ENCODE data around the gene ZNF787.

The ZNF787 gene

DNA sequence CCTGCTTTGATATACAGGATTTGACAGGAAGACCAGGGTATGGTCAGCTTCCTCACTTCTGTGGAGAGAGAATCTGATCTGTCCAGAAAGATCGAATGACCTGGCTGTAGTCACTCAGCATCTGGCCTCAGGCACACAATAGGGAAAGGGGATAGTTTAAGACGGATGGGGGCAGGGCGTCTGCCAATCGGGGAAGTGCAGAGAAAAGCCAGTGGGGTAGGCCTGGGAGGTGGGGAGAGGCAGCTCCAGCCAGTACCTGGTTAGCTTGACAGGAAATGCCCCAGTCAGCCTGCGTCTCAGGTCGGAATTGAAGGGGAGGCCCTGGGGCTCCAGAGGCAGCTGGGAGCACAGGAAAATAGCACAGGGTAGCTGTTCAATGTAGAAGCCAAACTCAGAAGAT, 32.4 kb upstream of the ZNF787 start:
- TF ChIP-seq, protein P1, sequence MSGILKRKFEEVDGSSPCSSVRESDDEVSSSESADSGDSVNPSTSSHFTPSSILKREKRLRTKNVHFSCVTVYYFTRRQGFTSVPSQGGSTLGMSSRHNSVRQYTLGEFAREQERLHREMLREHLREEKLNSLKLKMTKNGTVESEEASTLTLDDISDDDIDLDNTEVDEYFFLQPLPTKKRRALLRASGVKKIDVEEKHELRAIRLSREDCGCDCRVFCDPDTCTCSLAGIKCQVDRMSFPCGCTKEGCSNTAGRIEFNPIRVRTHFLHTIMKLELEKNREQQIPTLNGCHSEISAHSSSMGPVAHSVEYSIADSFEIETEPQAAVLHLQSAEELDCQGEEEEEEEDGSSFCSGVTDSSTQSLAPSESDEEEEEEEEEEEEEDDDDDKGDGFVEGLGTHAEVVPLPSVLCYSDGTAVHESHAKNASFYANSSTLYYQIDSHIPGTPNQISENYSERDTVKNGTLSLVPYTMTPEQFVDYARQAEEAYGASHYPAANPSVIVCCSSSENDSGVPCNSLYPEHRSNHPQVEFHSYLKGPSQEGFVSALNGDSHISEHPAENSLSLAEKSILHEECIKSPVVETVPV (CRISPR knock-in tag; IDR thresholded peaks at IDR 0.05), result no peak
- TF ChIP-seq ZNF565 (CRISPR knock-in tag; conservative IDR thresholded peaks at IDR 0.05; ENCODE audit: low read depth), result no peak
- TF ChIP-seq ARNTL (CRISPR knock-in tag; IDR thresholded peaks at IDR 0.05; ENCODE audit: borderline replicate concordance, low read depth), result no peak
- no peak for TF ChIP-seq ESRRG (CRISPR knock-in tag; IDR thresholded peaks at IDR 0.05)
- no peak for TF ChIP-seq GLIS3 (CRISPR knock-in tag; IDR thresholded peaks at IDR 0.05)
- TF ChIP-seq CSDC2 (CRISPR knock-in tag; IDR thresholded peaks at IDR 0.05), result no peak
- no peak for TF ChIP-seq ZNF70 (CRISPR knock-in tag; IDR thresholded peaks at IDR 0.05)
- TF ChIP-seq ZFP30 (CRISPR knock-in tag; IDR thresholded peaks at IDR 0.05), result no peak
- TF ChIP-seq ZC3H10 (CRISPR knock-in tag; IDR thresholded peaks at IDR 0.05), result no peak
- no peak for TF ChIP-seq ISL1 (CRISPR knock-in tag; IDR thresholded peaks at IDR 0.05)
- no peak for TF ChIP-seq ZNF8 (CRISPR knock-in tag; IDR thresholded peaks at IDR 0.05)
- TF ChIP-seq, protein P2, sequence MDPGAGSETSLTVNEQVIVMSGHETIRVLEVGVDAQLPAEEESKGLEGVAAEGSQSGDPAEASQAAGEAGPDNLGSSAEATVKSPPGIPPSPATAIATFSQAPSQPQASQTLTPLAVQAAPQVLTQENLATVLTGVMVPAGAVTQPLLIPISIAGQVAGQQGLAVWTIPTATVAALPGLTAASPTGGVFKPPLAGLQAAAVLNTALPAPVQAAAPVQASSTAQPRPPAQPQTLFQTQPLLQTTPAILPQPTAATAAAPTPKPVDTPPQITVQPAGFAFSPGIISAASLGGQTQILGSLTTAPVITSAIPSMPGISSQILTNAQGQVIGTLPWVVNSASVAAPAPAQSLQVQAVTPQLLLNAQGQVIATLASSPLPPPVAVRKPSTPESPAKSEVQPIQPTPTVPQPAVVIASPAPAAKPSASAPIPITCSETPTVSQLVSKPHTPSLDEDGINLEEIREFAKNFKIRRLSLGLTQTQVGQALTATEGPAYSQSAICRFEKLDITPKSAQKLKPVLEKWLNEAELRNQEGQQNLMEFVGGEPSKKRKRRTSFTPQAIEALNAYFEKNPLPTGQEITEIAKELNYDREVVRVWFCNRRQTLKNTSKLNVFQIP (CRISPR knock-in tag; IDR thresholded peaks at IDR 0.05; ENCODE audit: borderline replicate concordance, low read depth), result no peak
- TF ChIP-seq BACH2 (CRISPR knock-in tag; IDR thresholded peaks at IDR 0.05; ENCODE audit: borderline replicate concordance), result no peak
- no peak for TF ChIP-seq PPARA (CRISPR knock-in tag; IDR thresholded peaks at IDR 0.05; ENCODE audit: borderline replicate concordance)
- TF ChIP-seq OSR1 (CRISPR knock-in tag; IDR thresholded peaks at IDR 0.05), result no peak
- no peak for TF ChIP-seq TOX (CRISPR knock-in tag; IDR thresholded peaks at IDR 0.05; ENCODE audit: borderline replicate concordance)
- TF ChIP-seq, protein P3, sequence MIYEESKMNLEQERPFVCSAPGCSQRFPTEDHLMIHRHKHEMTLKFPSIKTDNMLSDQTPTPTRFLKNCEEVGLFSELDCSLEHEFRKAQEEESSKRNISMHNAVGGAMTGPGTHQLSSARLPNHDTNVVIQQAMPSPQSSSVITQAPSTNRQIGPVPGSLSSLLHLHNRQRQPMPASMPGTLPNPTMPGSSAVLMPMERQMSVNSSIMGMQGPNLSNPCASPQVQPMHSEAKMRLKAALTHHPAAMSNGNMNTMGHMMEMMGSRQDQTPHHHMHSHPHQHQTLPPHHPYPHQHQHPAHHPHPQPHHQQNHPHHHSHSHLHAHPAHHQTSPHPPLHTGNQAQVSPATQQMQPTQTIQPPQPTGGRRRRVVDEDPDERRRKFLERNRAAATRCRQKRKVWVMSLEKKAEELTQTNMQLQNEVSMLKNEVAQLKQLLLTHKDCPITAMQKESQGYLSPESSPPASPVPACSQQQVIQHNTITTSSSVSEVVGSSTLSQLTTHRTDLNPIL (CRISPR knock-in tag; IDR thresholded peaks at IDR 0.05; ENCODE audit: low read depth), result no peak
- no peak for TF ChIP-seq TCF4 (CRISPR knock-in tag; IDR thresholded peaks at IDR 0.05; ENCODE audit: borderline replicate concordance)
- no peak for TF ChIP-seq RARB (CRISPR knock-in tag; IDR thresholded peaks at IDR 0.05)

DNA sequence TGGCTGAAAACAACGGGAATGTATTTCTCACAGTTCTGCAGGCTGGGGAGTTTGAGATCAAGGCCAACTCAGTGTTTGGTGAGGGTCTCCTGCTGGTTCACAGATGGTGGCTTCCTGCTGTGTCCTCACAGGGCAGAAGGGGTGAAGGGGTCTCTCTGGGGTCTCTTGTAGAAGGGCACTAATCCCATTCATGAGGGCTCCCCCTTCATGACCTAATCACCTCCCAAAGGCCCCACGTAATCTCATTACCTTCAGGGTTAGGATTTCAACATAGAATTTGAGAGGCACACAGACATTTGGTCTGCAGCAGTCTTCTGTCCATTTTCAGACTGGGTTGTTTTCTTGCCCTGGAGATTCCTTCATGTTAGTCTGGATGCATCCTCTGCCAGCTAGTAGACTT, 31.5 kb upstream of the ZNF787 start:
- ATAC-seq, result no peak
- no peak for TF ChIP-seq ZNF8 (CRISPR knock-in tag; IDR thresholded peaks at IDR 0.05)

More for the DNA sequence above, 32.4 kb upstream of the ZNF787 start:
- ATAC-seq, result no peak

DNA sequence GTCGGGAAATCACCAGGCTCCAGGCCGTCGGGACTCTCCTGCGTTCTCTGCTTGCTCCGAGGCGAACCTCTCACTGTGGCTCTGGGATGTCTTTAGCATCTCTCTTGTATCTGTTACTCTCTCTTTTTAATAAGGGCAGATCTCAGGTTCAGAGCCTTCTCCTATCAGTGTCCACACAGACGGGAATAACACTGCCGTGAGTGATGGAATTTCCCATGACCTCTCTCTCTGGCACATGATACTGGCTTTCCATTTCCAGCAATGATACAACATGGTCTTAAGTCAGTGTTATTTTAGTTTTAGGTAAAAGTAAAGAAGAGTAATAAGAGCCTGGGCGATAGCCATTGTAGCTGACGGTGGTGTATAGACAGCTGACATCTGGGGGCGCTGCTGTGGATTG, 29.3 kb upstream of the ZNF787 start:
- ATAC-seq, result no peak

More for the DNA sequence above, 29.3 kb upstream of the ZNF787 start:
- TF ChIP-seq TOX (CRISPR knock-in tag; IDR thresholded peaks at IDR 0.05; ENCODE audit: borderline replicate concordance), result no peak
- TF ChIP-seq ARNTL (CRISPR knock-in tag; IDR thresholded peaks at IDR 0.05; ENCODE audit: borderline replicate concordance, low read depth), result no peak
- no peak for TF ChIP-seq PPARA (CRISPR knock-in tag; IDR thresholded peaks at IDR 0.05; ENCODE audit: borderline replicate concordance)
- TF ChIP-seq, protein P1 (CRISPR knock-in tag; IDR thresholded peaks at IDR 0.05), result no peak
- no peak for TF ChIP-seq ZFP3 (CRISPR knock-in tag; IDR thresholded peaks at IDR 0.05)
- TF ChIP-seq, protein P4, sequence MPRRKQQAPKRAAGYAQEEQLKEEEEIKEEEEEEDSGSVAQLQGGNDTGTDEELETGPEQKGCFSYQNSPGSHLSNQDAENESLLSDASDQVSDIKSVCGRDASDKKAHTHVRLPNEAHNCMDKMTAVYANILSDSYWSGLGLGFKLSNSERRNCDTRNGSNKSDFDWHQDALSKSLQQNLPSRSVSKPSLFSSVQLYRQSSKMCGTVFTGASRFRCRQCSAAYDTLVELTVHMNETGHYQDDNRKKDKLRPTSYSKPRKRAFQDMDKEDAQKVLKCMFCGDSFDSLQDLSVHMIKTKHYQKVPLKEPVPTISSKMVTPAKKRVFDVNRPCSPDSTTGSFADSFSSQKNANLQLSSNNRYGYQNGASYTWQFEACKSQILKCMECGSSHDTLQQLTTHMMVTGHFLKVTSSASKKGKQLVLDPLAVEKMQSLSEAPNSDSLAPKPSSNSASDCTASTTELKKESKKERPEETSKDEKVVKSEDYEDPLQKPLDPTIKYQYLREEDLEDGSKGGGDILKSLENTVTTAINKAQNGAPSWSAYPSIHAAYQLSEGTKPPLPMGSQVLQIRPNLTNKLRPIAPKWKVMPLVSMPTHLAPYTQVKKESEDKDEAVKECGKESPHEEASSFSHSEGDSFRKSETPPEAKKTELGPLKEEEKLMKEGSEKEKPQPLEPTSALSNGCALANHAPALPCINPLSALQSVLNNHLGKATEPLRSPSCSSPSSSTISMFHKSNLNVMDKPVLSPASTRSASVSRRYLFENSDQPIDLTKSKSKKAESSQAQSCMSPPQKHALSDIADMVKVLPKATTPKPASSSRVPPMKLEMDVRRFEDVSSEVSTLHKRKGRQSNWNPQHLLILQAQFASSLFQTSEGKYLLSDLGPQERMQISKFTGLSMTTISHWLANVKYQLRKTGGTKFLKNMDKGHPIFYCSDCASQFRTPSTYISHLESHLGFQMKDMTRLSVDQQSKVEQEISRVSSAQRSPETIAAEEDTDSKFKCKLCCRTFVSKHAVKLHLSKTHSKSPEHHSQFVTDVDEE (CRISPR knock-in tag; IDR thresholded peaks at IDR 0.05), result no peak
- TF ChIP-seq, protein P5, sequence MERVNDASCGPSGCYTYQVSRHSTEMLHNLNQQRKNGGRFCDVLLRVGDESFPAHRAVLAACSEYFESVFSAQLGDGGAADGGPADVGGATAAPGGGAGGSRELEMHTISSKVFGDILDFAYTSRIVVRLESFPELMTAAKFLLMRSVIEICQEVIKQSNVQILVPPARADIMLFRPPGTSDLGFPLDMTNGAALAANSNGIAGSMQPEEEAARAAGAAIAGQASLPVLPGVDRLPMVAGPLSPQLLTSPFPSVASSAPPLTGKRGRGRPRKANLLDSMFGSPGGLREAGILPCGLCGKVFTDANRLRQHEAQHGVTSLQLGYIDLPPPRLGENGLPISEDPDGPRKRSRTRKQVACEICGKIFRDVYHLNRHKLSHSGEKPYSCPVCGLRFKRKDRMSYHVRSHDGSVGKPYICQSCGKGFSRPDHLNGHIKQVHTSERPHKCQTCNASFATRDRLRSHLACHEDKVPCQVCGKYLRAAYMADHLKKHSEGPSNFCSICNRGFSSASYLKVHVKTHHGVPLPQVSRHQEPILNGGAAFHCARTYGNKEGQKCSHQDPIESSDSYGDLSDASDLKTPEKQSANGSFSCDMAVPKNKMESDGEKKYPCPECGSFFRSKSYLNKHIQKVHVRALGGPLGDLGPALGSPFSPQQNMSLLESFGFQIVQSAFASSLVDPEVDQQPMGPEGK (CRISPR knock-in tag; IDR thresholded peaks at IDR 0.05; ENCODE audit: borderline replicate concordance), result no peak
- TF ChIP-seq CSDC2 (CRISPR knock-in tag; IDR thresholded peaks at IDR 0.05), result no peak
- TF ChIP-seq BACH2 (CRISPR knock-in tag; IDR thresholded peaks at IDR 0.05; ENCODE audit: borderline replicate concordance), result no peak
- TF ChIP-seq, protein P2 (CRISPR knock-in tag; IDR thresholded peaks at IDR 0.05; ENCODE audit: borderline replicate concordance, low read depth), result no peak
- TF ChIP-seq RARB (CRISPR knock-in tag; IDR thresholded peaks at IDR 0.05), result no peak
- no peak for TF ChIP-seq GLIS3 (CRISPR knock-in tag; IDR thresholded peaks at IDR 0.05)

Data from SK-N-SH treated with all-trans-retinoic acid at 6 μM for 48 hours (cell line).